Dermis microvascular lymphatic vessel endothelial cell (primary cell): ENCODE data around the gene RAPGEFL1. TPM values are rescaled to one million over a fixed set of nuclear protein-coding genes. Genes with fewer than 3 reads are reported as not detected.
"Not testable (repeated sequence)": the region's sequence is repeated elsewhere in the genome, so short reads cannot be mapped to it uniquely, and the experiment has no call there.

Experiments
- DNase-seq, 2 donors: peaks; one replicate each; pipeline versions ENCODE4 v3.0.0 to v3.0.0-alpha.2; 2010; ENCODE audit warnings: low read depth in 2 of 2
- total RNA-seq: library from RNA; depleted of rRNA; stranded (reverse); fragments of >200 nt; gene quantifications from 2 replicates; pipeline ENCODE4 v1.2.1, GENCODE V29; 2014

Gene RAPGEFL1, protein sequence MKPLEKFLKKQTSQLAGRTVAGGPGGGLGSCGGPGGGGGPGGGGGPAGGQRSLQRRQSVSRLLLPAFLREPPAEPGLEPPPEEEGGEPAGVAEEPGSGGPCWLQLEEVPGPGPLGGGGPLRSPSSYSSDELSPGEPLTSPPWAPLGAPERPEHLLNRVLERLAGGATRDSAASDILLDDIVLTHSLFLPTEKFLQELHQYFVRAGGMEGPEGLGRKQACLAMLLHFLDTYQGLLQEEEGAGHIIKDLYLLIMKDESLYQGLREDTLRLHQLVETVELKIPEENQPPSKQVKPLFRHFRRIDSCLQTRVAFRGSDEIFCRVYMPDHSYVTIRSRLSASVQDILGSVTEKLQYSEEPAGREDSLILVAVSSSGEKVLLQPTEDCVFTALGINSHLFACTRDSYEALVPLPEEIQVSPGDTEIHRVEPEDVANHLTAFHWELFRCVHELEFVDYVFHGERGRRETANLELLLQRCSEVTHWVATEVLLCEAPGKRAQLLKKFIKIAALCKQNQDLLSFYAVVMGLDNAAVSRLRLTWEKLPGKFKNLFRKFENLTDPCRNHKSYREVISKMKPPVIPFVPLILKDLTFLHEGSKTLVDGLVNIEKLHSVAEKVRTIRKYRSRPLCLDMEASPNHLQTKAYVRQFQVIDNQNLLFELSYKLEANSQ
- total RNA-seq: 0.39 and 0.89 TPM in 2 replicates

DNA sequence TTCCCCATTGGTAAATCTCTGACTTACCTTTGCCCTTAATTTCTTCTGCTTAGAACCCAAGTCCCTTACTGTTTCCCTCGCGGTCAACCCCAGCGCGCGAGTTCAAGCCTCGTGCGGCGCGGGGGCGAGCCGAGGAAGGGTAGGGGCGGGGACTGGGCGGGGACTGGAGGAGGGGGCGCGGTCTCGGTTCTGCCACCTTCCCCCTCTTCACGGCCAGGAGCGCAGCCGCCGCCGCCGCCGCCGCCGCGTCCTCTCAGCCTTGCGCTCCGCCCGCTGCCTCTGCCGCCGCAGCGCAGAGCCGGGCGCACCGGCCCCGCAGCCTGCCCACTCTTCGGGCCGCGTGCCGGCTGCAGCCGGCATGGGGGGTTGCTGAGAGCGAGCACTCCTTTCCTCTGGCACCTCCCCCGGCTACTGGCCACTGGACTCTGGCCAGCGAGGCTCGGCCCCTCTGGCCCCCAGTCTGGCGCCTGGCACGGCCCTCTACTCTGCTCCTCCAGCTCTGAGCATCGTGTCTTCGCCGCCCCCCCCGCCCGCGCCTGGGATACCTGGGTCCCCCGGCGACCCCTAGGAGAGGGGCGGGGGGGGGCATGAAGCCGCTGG is at the start of gene RAPGEFL1:
TSS of gene RAPGEFL1 (plus strand) at position 196 of the 600 bp plus-strand sequence. CDS start at position 588, 392 bp downstream.
- DNase-seq: peak in 1 of 2 donors; percentile 79

DNA sequence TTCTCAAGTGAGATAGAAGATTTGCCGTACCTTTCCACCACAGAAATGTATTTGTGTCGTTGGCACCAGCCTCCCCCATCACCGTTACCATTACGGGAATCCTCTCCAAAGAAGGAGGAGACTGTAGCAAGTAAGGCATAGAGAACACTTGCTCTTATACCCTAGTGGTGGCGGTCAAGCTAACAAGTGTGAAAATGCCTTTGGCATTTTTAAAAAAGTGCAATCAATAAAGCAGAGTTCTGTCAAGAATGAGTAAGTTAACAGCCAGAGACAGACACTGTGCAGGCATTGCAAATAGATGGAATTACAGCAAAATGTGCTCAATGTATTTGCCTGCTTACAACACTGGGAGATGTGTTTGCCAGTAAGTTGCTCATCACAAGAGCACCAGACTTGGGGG is 47.8 kb upstream of the RAPGEFL1 start:
- DNase-seq: no peak

DNA sequence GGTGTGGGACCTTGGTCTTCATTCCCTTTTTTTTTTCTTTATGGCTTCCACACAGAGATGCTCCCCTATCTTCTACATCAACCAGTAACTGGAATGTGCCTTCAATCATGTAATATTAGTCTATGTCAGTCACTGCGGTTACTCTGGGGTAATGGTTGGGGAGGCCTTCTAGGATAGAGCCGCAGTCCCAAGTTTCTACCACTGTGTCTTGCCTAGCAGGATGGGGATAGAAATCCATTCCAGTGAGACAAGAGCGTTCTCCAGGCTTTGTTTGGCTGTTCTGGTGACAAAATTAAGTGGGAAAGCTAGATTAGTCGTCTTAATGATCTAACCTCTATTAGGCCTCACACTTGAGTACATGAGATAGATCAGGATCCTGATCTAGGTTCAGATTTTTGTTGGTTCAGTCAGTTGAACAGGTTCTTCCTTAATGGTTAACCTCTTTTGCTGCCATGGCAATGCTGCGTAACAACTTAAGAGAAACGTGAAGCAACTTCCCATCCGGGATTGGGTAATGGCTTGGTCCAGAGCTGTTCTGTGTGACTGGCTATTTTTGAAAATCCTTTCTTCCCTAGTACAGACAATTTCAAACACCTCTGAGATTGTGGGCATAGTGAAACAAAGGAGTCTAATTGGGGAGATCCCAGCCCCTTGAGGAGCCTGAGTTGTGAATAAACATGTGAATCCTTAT is 46.8 kb upstream of the RAPGEFL1 start:
- no peak for DNase-seq

DNA sequence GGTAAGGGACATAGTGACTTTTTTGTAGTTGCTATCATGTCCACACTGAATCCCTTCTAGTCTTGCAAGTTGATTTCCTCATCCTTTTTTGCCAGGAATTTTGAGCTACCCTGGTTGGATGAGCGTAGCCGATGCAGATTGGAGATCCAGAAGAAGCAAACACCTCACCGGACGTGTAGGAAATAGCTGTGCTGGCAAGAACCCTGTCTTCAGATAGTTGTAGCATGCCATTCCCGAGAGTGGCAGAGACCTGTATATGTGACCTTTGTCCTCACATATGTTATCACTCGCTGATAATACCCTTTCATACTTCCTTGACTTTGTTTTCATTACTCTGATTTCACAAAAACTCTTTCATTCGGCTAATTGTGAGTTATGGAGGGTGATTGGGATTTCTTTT is 43.1 kb upstream of the RAPGEFL1 start:
- DNase-seq: peak in 1 of 2 donors; percentile 38

DNA sequence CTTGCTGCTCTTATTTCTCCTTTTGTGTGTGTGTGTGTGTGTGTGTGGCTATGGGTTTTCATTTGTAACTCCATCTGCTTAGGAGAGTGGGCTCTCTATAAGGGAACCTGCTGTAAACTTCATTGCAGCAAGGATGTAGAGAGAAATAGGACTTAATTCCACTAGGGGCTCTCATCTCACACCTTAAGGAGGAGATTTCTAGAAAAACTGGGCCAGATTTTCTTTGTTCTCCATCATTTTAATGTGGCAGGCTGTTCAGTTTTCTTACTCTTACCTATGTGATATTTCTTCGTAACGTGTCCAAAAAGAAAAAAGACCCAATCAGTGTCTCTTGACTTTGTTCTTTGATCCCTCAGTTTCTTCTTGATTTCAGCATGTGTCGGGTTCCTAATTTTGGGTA is 41.5 kb upstream of the RAPGEFL1 start:
- DNase-seq: no peak

DNA sequence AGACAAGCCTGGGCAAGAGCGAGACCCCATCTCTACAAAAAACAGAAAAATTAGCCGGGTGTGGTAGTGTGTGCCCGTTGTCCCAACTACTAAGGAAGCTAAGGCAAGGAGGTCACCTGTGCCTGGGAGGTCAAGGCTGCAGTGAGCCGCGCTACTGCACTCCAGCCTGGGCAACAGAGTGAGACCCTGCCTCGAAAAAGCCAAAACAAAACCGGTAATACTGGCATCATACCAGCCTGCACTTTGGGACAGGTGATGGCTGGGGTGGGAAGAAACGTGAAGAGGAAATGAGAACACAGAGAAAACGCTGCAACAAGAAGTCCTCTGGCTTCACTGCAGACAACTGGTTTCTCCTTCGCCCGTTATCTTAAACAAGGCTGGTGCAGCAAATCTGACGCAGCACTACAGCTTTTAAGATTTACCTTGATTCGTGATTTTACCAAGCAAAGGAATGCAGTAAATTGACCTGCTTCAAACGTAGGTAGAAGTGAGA is 37.7 kb upstream of the RAPGEFL1 start:
- no peak for DNase-seq

DNA sequence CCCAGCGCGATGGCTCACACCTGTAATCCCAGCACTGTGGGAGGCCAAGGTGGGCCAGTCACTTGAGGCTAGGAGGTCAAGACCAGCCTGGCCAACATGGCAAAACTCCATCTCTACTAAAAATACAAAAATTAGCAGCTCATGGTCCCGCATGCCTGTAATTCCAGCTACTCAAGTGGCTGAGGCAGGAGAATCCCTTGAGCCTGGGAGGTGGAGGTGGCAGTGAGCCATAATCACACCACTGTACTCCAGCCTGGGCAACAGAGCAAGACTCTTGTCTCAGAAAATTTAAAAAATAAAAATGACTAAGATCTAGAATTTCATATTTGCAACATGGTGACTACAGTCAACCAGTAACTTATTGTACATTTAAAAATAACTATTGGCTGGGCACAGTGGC is 34.1 kb upstream of the RAPGEFL1 start:
- DNase-seq: not testable (repeated sequence)

DNA sequence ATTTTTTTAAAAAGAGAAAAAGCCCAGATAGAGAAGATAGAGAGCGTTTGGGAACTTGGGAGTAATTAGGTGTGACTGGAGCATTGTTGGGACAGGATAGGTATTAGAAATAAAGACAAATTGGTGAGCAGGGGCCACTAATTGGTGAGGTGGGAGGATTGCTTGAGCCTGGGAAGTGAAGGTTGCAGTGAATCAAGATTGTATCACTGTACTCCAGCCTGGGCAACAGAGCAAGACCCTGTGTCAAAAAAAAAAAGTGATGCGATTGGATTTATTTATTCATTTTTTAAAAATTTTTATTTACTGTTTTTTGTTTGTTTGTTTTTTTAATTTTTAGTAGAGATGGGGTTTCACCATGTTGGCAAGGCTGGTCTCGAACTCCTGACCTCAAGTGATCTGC is 31.8 kb upstream of the RAPGEFL1 start:
- DNase-seq: no peak

DNA sequence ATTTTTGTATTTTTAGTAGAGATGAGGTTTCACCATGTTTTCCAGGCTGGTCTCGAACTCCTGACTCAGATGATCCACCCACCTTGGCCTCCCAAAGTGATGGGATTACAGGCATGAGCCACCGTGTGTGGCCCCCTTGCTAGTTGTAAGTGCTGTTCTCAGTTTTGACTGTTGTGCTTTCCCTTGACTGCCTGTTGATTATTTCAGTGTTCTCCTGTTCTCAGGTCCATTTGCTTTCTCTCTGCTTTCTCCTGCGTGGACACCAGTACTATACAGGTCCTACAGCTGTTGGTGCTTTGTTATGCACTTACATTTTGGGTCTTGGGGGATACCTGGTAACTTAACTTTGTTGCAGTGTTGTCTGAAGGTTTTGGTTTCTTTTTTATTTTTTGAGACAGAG is 28.7 kb upstream of the RAPGEFL1 start:
- DNase-seq: no peak

DNA sequence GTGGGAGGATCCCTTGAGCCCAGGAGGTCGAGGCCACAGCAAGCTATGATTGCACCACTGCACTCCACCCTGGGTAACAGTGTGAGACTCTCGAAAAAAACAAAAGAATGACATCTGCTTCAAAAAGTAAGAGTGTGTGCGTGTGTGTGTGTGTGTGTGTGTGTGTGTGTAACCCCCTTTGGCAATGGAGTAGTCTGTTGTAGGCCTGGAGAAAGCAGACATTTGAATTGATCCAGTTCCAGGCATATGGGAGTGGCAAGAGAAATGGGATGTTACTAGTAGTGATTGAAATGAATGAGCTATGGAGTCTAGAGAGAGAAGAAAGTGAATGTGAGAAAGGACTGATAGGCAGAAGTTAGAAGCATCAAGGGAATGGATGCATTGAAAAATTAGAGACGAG is 27.0 kb upstream of the RAPGEFL1 start:
- DNase-seq: no peak

GRCh38 chr17:40151414-40151963 is 25.8 kb upstream of the RAPGEFL1 start:
- DNase-seq: no peak

- no peak for DNase-seq
Measured at GRCh38 chr17:40153603-40154236, 23.6 kb upstream of the RAPGEFL1 start.

DNA sequence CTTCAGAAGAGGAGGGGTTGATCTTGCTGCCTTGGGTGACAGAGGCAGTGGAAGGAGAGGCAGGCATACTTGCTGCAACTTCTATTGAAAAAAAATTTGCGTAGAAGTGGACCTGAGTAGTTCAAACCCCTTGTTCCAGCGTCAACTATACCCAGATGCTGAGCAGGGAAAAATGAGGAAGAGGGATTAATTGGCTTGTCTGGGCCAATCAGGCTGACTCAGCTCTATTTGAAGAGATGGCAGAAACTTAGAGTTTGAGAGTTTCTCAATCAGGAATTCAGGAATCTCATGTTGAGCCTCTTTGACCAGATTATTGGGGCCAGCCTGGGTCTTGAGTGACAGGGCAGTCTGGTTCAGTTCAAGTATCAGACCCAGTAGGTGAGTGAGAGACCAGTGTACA is 19.3 kb upstream of the RAPGEFL1 start:
- DNase-seq: no peak

DNA sequence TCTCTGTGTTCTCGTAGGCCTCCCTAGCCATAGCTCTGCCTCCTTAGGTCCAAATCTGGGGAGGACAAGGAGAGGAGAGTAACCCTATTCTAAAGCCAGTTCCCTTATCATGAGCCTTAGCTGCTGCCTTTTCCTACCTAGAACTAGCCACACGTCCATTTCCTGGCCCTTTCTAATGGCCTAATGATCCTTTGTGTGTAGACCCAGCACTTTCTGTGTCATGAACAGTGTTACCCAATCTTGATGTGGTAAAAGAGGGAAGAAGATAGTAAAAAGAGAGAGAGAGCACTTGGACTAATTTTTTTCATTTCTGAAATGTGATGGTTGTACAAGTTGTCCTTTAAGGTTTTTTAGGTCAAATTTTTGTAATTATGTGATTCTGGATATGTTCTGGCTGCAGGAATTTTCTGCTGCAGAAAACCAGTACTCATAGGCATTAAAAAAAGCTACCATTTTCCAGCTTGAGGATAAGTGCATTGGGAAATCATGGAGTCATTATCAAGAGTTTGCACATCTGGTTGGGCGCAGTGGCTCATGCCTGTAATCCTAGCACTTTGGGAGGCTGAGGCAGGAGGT is 18.7 kb upstream of the RAPGEFL1 start:
- no peak for DNase-seq

GRCh38 chr17:40159456-40159855 is 17.8 kb upstream of the RAPGEFL1 start:
- no peak for DNase-seq

DNA sequence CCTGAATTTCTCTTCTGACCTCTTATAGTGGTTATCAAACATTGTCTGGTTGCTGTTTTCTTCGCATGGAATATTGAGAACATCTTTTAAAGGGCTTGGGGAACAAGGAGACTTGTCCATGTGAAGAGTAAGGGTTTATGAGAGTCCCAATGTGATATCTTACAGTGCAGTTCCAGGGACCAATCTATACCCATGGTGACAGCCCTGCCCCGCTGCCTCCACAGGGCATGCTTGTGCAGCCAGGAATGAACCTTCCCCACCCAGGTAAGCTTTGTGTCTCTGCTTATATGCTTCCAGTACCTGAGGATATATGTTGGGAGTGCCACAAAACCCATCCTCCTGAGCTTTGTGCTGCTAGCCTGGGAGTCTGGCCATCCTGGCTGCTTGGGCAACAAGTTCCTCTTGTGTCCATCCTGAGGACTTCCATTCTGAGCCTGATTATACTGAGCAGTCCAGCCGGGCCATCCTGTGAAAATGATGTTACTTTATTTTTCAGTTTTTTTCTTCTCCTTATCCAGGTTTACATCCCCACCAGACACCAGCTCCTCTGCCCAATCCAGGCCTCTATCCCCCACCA is 9.5 kb upstream of the RAPGEFL1 start:
- no peak for DNase-seq

DNA sequence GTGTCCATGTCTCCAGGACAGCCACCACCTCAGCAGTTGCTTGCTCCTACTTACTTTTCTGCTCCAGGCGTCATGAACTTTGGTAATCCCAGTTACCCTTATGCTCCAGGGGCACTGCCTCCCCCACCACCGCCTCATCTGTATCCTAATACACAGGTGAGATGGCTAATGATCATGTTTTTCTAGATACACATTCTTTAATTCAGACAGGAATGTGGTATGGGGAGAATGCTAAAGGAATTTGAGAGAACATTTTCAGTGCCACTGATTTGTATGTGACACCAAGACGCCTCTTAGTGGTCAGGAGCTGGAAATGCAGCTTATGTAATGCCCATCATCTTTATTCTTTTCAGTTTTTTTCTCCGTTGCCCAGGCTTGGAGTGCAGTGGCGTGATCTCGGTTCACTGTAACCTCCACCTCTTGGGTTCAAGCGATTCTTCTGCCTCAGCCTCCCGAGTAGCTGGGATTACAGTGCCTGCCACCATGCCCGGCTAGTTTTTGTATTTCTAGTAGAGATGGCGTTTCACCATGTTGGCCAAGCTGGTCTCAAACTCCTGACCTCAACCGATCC is 8.9 kb upstream of the RAPGEFL1 start:
- peak; percentile 75 to 80 for DNase-seq

- DNase-seq: no peak
Measured at GRCh38 chr17:40170325-40170724, 6.9 kb upstream of the RAPGEFL1 start.

DNA sequence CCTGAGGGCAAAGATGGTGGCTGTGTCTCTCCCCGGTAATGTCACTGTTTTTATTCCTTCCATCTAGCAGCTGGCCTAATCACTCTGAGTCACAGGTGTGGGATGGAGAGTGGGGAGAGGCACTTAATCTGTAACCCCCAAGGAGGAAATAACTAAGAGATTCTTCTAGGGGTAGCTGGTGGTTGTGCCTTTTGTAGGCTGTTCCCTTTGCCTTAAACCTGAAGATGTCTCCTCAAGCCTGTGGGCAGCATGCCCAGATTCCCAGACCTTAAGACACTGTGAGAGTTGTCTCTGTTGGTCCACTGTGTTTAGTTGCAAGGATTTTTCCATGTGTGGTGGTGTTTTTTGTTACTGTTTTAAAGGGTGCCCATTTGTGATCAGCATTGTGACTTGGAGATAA is 5.5 kb upstream of the RAPGEFL1 start:
- no peak for DNase-seq
